Mucosa of stomach (tissue), 1 donor: ENCODE results near the gene MRPL40.

ENCODE experiments used
- H3K27me3 ChIP-seq: one replicate; pipeline ENCODE4 v1.7.0; 2013; ENCODE audit warnings: mild to moderate bottlenecking, low read length; ENCODE audit not compliant: control insufficient read depth, insufficient read depth
- H3K36me3 ChIP-seq: one replicate; pipeline ENCODE4 v1.7.0; 2013; ENCODE audit warnings: low read length; ENCODE audit not compliant: control insufficient read depth, insufficient read depth
- H3K4me1 ChIP-seq: one replicate; pipeline ENCODE4 v1.7.0; 2013; ENCODE audit warnings: mild to moderate bottlenecking, low read length; ENCODE audit not compliant: control insufficient read depth, insufficient read depth
- H3K4me3 ChIP-seq: one replicate; pipeline ENCODE4 v1.7.0; 2013; ENCODE audit warnings: low read length
- H3K9ac ChIP-seq: one replicate; pipeline ENCODE4 v1.7.0; 2013; ENCODE audit warnings: mild to moderate bottlenecking, low read length, moderate library complexity
- H3K9me3 ChIP-seq: one replicate; pipeline ENCODE4 v1.7.0; 2013; ENCODE audit warnings: mild to moderate bottlenecking, low read length, moderate library complexity; ENCODE audit not compliant: control insufficient read depth
- donor health status: Pancreatic carcinoma.

The MRPL40 gene

DNA sequence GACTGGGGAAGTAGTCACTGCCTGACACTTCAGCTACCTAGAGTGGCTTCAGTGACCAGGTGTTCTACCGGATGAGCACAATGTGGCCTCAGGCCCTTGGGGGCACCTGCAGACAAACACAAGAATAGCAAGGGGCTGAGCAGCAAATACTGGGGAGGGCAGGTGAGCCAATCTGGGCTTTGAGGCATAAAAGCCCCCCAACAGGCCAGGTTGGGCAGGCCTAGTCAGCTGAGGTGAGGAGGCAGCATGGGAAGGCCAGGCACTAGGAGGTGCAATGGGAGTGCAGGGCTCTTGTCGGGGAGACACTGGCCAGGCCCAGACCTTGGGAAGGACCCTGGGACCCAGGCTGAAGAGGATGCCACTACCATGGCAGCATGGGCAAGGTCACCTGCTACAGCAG, 37.7 kb downstream of the MRPL40 start:
- no peaks in the 10 kb centered on the region for H3K27me3 ChIP-seq
- H3K9ac ChIP-seq = no peak overlapping the region
- H3K36me3 ChIP-seq = peaks cover 41% of the 10 kb centered on the region
- no peaks in the 10 kb centered on the region for H3K9me3 ChIP-seq
- no peaks in the 10 kb centered on the region for H3K4me1 ChIP-seq
- no peak overlapping the region for H3K4me3 ChIP-seq

DNA sequence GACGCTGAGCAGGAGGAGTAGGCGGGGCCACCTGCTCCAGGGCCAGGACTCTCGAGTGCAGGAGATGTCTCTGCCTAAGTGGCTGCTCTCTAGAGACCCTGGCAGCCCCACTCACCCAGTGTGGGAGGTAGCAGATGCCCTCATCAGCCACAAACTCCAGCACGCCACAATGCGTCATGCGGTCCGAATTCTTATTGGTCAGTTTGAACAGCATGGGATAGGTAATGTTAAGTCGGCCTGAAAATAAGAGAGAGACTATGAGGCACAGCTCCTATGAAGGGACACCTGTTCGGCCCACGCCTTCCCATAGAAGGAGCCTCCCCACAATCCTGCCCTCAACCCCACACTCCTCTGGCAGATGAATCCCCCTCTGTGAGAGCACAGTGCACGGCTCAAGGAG, 39.2 kb downstream of the MRPL40 start:
- Histone ChIP-seq H3K27me3 (no peaks in the 10 kb centered on the region), H3K36me3 (peaks cover 41% of the 10 kb centered on the region), H3K9me3 (no peaks in the 10 kb centered on the region), H3K4me3 (no peak overlapping the region), H3K4me1 (no peaks in the 10 kb centered on the region), H3K9ac (no peak overlapping the region)

DNA sequence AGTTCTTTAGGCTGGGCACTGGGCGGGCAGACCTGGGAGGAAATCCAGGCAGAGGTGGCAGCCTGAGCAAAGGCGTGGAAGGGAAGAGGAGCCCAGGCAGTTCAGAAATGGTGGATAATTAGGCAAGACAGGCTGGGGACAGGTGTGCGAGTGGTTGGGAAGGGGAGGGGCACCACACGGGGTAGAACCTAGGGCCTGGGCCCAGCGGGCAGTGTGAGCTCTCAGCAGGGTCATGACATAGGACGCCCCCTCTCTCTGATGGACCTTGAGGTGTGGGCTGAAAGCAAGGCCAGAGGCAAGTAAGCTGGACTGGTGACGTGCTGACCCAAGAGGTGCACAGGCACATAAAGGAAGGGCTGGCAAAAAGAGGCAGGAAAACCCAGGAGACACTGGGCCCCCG, 39.9 kb downstream of the MRPL40 start:
- peaks cover 41% of the 10 kb centered on the region for H3K36me3 ChIP-seq
- no peak overlapping the region for H3K4me3 ChIP-seq
- no peak overlapping the region for H3K9ac ChIP-seq
- H3K4me1 ChIP-seq = no peaks in the 10 kb centered on the region
- no peaks in the 10 kb centered on the region for H3K27me3 ChIP-seq
- H3K9me3 ChIP-seq = no peaks in the 10 kb centered on the region

DNA sequence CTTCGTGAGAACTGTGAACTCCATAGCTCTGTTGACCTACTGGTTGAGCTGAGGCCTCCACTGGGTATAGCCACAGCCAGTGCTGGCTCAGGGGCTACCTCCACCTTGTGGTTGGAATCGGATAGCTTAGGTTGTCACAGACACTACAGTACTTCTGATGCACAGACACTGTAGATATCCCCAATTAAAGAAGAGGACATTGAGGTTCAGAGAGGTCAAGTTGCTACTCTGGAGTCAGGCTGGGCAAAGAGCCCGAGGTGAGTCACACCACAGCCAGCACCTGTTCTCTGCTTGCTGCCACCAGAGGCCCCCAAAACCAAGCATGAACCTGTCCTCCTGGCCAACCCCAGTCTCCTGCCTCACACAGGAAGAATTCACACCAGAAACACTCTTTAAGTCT, 41.2 kb downstream of the MRPL40 start:
- Histone ChIP-seq H3K4me1 (no peaks in the 10 kb centered on the region), H3K36me3 (peaks cover 30% of the 10 kb centered on the region), H3K4me3 (no peak overlapping the region), H3K9ac (no peak overlapping the region), H3K9me3 (no peaks in the 10 kb centered on the region), H3K27me3 (no peaks in the 10 kb centered on the region)

DNA sequence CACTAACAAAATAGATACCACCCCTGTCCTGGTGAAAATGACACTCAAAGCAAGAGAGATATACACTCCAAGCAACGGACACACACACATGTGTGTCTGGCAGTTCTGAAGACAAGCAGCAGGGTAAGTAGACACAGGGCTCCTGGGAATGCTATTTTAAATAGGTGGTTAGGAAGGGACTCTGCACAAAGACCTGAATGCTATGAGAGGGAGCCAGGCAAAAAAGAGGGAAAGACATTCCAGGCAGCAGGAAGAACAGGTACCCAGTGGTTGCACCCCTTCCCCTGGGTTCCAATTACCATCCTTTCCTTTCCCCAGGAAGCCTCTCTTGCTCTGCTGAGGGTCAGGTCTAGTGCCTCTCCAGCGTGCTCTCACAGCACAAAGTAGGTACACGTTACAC, 43.7 kb downstream of the MRPL40 start:
- no peaks in the 10 kb centered on the region for H3K9me3 ChIP-seq
- H3K4me3 ChIP-seq = no peak overlapping the region
- no peak overlapping the region for H3K9ac ChIP-seq
- H3K27me3 ChIP-seq = no peaks in the 10 kb centered on the region
- no peaks in the 10 kb centered on the region for H3K4me1 ChIP-seq
- peaks cover 17% of the 10 kb centered on the region for H3K36me3 ChIP-seq

DNA sequence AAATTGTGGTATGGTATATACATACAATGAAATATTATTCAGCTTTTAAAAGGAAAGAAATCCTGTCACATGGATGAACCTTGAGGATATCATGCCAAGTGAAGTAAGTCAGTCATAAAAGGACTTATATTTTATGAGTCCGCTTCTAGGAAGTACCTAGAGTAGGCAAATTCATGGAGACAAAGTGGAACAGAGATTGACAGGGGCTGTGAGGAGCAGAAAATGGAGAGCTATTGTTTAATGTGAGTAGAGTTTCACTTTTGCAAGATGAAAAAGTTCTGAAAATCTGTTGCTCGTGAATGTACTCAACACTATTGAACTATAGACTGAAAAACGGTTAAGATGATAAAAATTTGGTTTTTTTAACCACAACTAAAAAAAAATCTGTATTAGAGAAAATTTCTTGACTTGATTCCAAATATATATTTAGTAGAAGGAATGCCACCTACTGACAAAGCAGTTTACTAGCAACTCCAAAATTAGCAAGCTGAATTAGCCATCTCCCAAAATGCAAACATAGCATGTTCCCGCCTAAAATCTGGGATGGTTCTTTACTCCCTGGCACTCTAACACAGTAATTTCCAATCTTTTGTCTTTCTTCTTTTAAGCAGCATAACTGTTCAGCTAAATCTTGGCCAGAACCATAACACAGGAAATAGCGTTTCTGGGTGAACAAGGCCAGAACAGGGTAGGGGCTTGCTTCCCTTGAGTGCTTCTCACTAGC, 45.1 kb downstream of the MRPL40 start:
- Histone ChIP-seq H3K9ac (peak overlapping the region; percentile 77), H3K27me3 (no peaks in the 10 kb centered on the region), H3K4me1 (no peaks in the 10 kb centered on the region), H3K4me3 (peak overlapping the region; percentile 80), H3K9me3 (no peaks in the 10 kb centered on the region), H3K36me3 (peaks cover 11% of the 10 kb centered on the region)

DNA sequence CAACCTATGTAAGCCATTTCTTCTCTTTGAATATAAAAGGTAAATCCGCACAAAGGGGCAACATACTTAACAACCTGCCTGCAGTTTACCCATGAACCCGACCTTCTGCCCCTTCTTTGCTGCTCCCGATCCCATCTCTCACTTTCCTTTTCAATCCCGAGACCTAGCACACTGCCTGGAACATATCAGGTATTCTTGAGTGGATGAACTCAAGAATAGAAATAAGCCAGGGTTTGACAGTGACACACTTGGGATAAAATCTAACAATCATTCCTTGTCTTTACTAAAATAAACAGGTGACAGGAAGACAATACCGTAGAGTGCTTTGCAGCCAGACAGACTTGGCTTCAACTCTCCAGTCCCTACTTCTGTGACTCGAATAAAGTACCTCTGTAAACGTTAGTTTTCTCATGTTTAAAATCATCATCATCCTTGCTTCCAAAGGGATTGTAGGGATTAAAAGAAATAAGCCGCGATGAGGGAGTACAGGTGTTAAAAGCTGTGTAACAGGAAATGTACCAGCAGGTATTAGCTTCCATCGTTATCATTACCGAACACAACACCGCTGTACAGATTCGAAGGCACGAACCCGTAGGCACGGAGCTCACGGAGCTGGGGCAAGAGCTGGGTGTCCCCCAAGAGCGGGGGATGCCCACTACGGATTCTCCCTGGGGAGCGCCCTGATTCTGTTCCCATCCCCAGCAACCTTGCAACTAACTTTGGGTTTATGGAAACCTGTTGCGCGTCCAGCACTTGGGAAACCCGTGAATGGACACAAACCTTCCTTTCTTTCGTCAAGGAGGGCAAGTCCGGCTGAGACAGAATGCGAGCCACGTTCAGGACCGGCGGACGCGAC, 45.9 kb downstream of the MRPL40 start:
- H3K36me3 ChIP-seq = peaks cover 7% of the 10 kb centered on the region
- H3K9ac ChIP-seq = peak overlapping the region; percentile 77
- H3K9me3 ChIP-seq = no peaks in the 10 kb centered on the region
- no peaks in the 10 kb centered on the region for H3K27me3 ChIP-seq
- peak overlapping the region; percentile 80 for H3K4me3 ChIP-seq
- H3K4me1 ChIP-seq = no peaks in the 10 kb centered on the region

DNA sequence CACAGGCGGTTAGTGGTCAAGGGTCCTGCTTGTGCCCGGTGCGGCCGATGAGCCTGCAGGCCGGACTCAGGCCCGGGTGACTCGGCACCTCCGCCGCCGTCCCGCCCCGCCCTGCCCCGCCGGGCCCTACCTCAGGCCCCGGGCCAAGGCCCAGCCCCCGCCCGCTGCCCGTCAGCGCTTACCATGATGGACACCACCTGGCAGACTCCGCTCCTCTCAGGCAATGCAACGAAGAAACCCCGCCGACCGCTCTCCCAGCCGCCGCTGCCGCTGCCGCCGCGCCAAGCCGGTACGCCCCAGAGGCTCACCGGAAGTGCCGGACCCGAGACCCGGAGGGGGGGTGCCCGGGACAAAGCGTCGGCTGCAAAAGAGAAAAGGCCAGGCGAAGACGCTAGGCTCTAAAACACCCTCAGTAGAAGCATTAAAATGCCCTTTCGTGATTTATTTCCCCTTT, 46.6 kb downstream of the MRPL40 start, which contains the start of gene UFD1:
TSS of gene UFD1 (minus strand) at position 293 of the 454 bp plus-strand sequence. CDS start at position 185, 108 bp downstream.
- H3K36me3 ChIP-seq = peaks cover under 1% of the 10 kb centered on the region
- H3K27me3 ChIP-seq = no peaks in the 10 kb centered on the region
- no peaks in the 10 kb centered on the region for H3K4me1 ChIP-seq
- peak within 1 kb of the TSS; percentile 80 for H3K4me3 ChIP-seq
- H3K9me3 ChIP-seq = no peaks in the 10 kb centered on the region
- H3K9ac ChIP-seq = peak within 1 kb of the TSS; percentile 77

DNA sequence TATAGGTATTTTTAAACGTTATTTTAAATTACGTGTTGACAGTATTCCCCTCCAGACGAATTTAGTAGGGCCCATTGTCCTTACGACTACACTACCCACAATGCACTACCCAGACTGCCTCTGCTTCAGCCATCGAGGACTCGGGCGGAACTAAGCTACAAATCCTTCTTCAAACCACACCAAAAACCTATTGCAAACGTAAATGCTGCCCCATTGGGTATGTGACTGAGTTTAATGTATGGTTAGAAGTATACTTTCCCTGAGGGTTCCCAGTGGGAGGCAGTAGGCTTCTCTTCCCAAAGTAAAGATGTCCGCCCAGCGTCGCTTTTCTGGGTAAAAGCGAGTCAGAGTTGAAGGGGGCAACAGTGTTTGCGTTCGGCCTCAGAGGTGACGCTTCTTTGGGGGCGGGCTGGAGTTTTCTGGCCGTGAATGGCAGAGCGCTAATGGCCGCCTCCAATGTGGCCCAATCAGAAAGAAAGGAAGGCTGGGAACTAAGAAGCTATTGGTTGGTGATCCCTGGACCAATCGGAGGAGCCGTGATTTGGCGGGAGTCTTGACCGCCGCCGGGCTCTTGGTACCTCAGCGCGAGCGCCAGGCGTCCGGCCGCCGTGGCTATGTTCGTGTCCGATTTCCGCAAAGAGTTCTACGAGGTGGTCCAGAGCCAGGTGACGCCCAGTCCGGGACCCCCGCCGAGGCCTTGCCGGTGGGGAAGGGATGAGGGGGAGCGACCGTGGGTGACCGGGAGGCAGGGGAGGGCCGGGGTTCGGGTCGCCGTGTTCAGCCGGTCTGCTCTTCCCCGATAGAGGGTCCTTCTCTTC, 47.2 kb downstream of the MRPL40 start, which contains the start of gene CDC45:
TSS of gene CDC45 (plus strand) at position 566 of the 818 bp plus-strand sequence. CDS start at position 615, 49 bp downstream.
- no peaks in the 10 kb centered on the region for H3K4me1 ChIP-seq
- no peaks in the 10 kb centered on the region for H3K9me3 ChIP-seq
- H3K9ac ChIP-seq = peak within 1 kb of the TSS; percentile 77
- no peaks in the 10 kb centered on the region for H3K27me3 ChIP-seq
- H3K36me3 ChIP-seq = no peaks in the 10 kb centered on the region
- peak within 1 kb of the TSS; percentile 80 for H3K4me3 ChIP-seq

DNA sequence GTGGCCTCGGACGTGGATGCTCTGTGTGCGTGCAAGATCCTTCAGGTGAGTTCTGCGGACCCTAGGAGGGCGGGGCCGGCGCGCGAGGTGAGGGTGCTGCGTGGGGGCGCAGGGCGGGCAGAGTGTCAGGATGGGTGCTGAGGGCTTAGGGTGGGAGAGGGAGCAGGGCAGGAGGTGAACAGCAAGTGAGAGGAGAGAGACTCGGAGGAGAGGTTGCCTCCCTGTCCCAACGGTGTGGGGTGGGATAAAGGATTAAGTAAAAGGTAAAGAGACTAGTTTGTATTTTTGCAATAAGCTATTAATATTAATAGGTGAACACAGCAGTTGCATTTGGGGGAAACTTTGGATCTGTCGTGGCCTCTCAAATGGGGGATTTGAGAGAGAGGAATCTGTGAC, 47.8 kb downstream of the MRPL40 start:
- Histone ChIP-seq H3K27me3 (no peaks in the 10 kb centered on the region), H3K9ac (no peak overlapping the region), H3K4me3 (no peak overlapping the region)

DNA sequence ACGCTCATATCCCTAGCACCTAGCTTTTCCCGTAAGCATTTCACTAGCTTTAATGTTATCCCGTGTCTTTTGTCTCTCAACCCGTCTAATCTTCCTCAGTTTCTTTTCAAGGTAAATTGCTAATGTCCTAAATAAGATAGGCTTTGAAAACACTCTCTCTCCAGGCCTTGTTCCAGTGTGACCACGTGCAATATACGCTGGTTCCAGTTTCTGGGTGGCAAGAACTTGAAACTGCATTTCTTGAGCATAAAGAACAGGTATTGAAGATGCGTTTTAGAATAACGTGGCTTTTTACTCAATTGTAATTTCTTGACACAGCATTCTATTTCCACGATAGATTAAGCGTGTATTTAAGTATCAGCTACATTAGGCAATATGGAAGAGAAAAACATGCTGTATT, 48.4 kb downstream of the MRPL40 start:
- H3K4me1 ChIP-seq = no peaks in the 10 kb centered on the region
- H3K4me3 ChIP-seq = no peak overlapping the region
- H3K9ac ChIP-seq = no peak overlapping the region
- H3K9me3 ChIP-seq = no peaks in the 10 kb centered on the region
- H3K36me3 ChIP-seq = no peaks in the 10 kb centered on the region
- no peaks in the 10 kb centered on the region for H3K27me3 ChIP-seq

More for the DNA sequence above, 47.8 kb downstream of the MRPL40 start:
- no peaks in the 10 kb centered on the region for H3K9me3 ChIP-seq
- no peaks in the 10 kb centered on the region for H3K4me1 ChIP-seq
- no peaks in the 10 kb centered on the region for H3K36me3 ChIP-seq
